H9 (cell line): ENCODE measurements around the gene TMEM217. TPM values are rescaled to one million over a fixed set of nuclear protein-coding genes. Genes with fewer than 3 reads are reported as not detected.
A peak's percentile ranks its signal among the peaks of the same experiment; 100 is the strongest.

ENCODE experiments used
- DNase-seq: peaks from one replicate; pipeline ENCODE4 v3.0.0-alpha.2; 2017
- H2AFZ ChIP-seq: one replicate; pipeline ENCODE4 v1.6.1; 2013; ENCODE audit warnings: mild to moderate bottlenecking, low read length, control low read depth, moderate library complexity
- H2AK5ac ChIP-seq: 2 replicates; pipeline ENCODE4 v1.6.1; 2013; ENCODE audit warnings: low read length, control low read depth, mixed read lengths; ENCODE audit not compliant: insufficient read length
- H2BK120ac ChIP-seq: one replicate; pipeline ENCODE4 v1.6.1; 2013; ENCODE audit warnings: low read depth, mild to moderate bottlenecking, low read length, control low read depth, inconsistent platforms; ENCODE audit not compliant: poor library complexity, severe bottlenecking
- H2BK12ac ChIP-seq: 2 replicates; pipeline ENCODE4 v1.6.1; 2013; ENCODE audit warnings: low read length, control low read depth, mixed read lengths, low read depth; ENCODE audit not compliant: insufficient read length
- H2BK15ac ChIP-seq: 2 replicates; pipeline ENCODE4 v1.6.1; 2013; ENCODE audit warnings: low read depth, low read length, control low read depth
- H2BK20ac ChIP-seq: one replicate; pipeline ENCODE4 v1.6.1; 2013; ENCODE audit warnings: low read depth, mild to moderate bottlenecking, low read length, control low read depth, inconsistent platforms; ENCODE audit not compliant: poor library complexity, severe bottlenecking
- H2BK5ac ChIP-seq: 2 replicates; pipeline ENCODE4 v1.6.1; 2013; ENCODE audit warnings: low read length, control low read depth, mixed read lengths; ENCODE audit not compliant: insufficient read length
- H3K14ac ChIP-seq: 2 replicates; pipeline ENCODE4 v1.6.1; 2013; ENCODE audit warnings: low read length, control low read depth; ENCODE audit not compliant: insufficient read depth
- H3K18ac ChIP-seq: 2 replicates; pipeline ENCODE4 v1.6.1; 2013; ENCODE audit warnings: low read depth, mild to moderate bottlenecking, mixed read lengths, low read length, control low read depth; ENCODE audit not compliant: insufficient read length
- H3K23ac ChIP-seq: 2 replicates; pipeline ENCODE4 v1.6.1; 2013; ENCODE audit warnings: low read length, control low read depth, mixed read lengths, low read depth; ENCODE audit not compliant: insufficient read length
- H3K23me2 ChIP-seq: 2 replicates; pipeline ENCODE4 v1.6.1; 2013; ENCODE audit warnings: low read depth, mild to moderate bottlenecking, mixed read lengths, low read length, control low read depth; ENCODE audit not compliant: insufficient read length, poor library complexity, severe bottlenecking
- H3K27ac ChIP-seq: 2 replicates; pipeline ENCODE4 v1.5.1; 2013; ENCODE audit warnings: low read length, control low read depth, mixed read lengths, low read depth; ENCODE audit not compliant: insufficient read length
- H3K27me3 ChIP-seq: 2 replicates; pipeline ENCODE4 v1.6.1; 2013; ENCODE audit warnings: low read length, control low read depth, inconsistent platforms; ENCODE audit not compliant: insufficient read depth
- H3K4ac ChIP-seq: 2 replicates; pipeline ENCODE4 v1.6.1; 2013; ENCODE audit warnings: low read depth, mild to moderate bottlenecking, control low read depth, inconsistent platforms, low read length, moderate library complexity
- H3K4me1 ChIP-seq: 2 replicates; pipeline ENCODE4 v1.6.1; 2013; ENCODE audit warnings: low read length, control low read depth, inconsistent platforms; ENCODE audit not compliant: insufficient read depth
- H3K4me2 ChIP-seq: 2 replicates; pipeline ENCODE4 v1.6.1; 2013; ENCODE audit warnings: low read length, control low read depth, mixed read lengths; ENCODE audit not compliant: insufficient read length, insufficient read depth
- H3K56ac ChIP-seq: 2 replicates; pipeline ENCODE4 v1.6.1; 2013; ENCODE audit warnings: low read depth, mild to moderate bottlenecking, mixed read lengths, low read length, control low read depth; ENCODE audit not compliant: insufficient read length
- H3K79me1 ChIP-seq: 2 replicates; pipeline ENCODE4 v1.6.1; 2013; ENCODE audit warnings: low read depth, mild to moderate bottlenecking, moderate library complexity, low read length, control low read depth, inconsistent platforms; ENCODE audit not compliant: insufficient read depth, poor library complexity, severe bottlenecking
- H3K79me2 ChIP-seq: 2 replicates; pipeline ENCODE4 v1.6.1; 2013; ENCODE audit warnings: low read length, control low read depth, inconsistent platforms; ENCODE audit not compliant: insufficient read depth
- H3K9ac ChIP-seq: 2 replicates; pipeline ENCODE4 v1.6.1; 2013; ENCODE audit warnings: low read length, control low read depth, mixed read lengths; ENCODE audit not compliant: insufficient read length; ENCODE audit errors: extremely low read depth
- H3K9me3 ChIP-seq: one replicate; pipeline ENCODE4 v1.6.1; 2013; ENCODE audit warnings: low read depth, low read length, inconsistent platforms; ENCODE audit not compliant: control insufficient read depth
- H3T11ph ChIP-seq: one replicate; pipeline ENCODE4 v1.6.1; 2013; ENCODE audit warnings: mild to moderate bottlenecking, low read length, control low read depth, inconsistent platforms
- H4K20me1 ChIP-seq: one replicate; pipeline ENCODE4 v1.6.1; 2013; ENCODE audit not compliant: control insufficient read depth, insufficient read length, insufficient read depth
- H4K5ac ChIP-seq: 2 replicates; pipeline ENCODE4 v1.6.1; 2013; ENCODE audit warnings: low read depth, mild to moderate bottlenecking, mixed read lengths, low read length, control low read depth; ENCODE audit not compliant: insufficient read length
- H4K8ac ChIP-seq: replicated peaks from 2 replicates; pipeline ENCODE4 v1.6.1; 2013; ENCODE audit warnings: low read length, control low read depth, mixed read lengths, low read depth; ENCODE audit not compliant: insufficient read length
- H4K91ac ChIP-seq: 2 replicates; pipeline ENCODE4 v1.6.1; 2013; ENCODE audit warnings: low read depth, mild to moderate bottlenecking, moderate library complexity, mixed read lengths, low read length, control low read depth; ENCODE audit not compliant: insufficient read length
- H3K27ac Mint-ChIP-seq, 3 experiments: 2 replicates in 2 of 3; 3 replicates in 1 of 3; pipeline ENCODE4 v1.8.0; 2020 to 2021; ENCODE audit warnings: mixed read lengths in 3 of 3, mild to moderate bottlenecking in 1 of 3, moderate library complexity in 1 of 3
- H3K27me3 Mint-ChIP-seq: 2 replicates; pipeline ENCODE4 v1.8.0; 2021; ENCODE audit warnings: low read depth, mild to moderate bottlenecking, moderate library complexity, mixed read lengths
- H3K36me3 Mint-ChIP-seq, 3 experiments: 2 replicates in 2 of 3; 3 replicates in 1 of 3; pipeline ENCODE4 v1.8.0; 2020 to 2021; ENCODE audit warnings: low read depth in 3 of 3, mixed read lengths in 3 of 3; ENCODE audit not compliant: insufficient read depth in 1 of 3
- H3K4me1 Mint-ChIP-seq, 2 experiments: 2 replicates each; pipeline ENCODE4 v1.8.0; 2020; ENCODE audit warnings: mixed read lengths in 2 of 2
- H3K4me3 Mint-ChIP-seq, 2 experiments: 2 replicates in 1 of 2; 3 replicates in 1 of 2; pipeline ENCODE4 v1.8.0; 2020 to 2021; ENCODE audit warnings: mild to moderate bottlenecking in 2 of 2, mixed read lengths in 2 of 2, moderate library complexity in 1 of 2
- H3K9me3 Mint-ChIP-seq, 2 experiments: 2 replicates in 1 of 2; 3 replicates in 1 of 2; pipeline ENCODE4 v1.8.0; 2020; ENCODE audit warnings: mild to moderate bottlenecking in 2 of 2, mixed read lengths in 2 of 2, moderate library complexity in 1 of 2
- WGBS: extraction: QIAGEN DNeasy Blood & Tissue Kit; methylation state at CpG from one replicate; pipeline ENCODE4 v1.1.7; 2013; ENCODE audit warnings: missing lambda C conversion rate, low lambda C conversion rate, mixed read lengths; ENCODE audit not compliant: insufficient read length; ENCODE audit errors: extremely low coverage; 5-methylcytosine and 5-hydroxymethylcytosine counted together
- total RNA-seq: library from RNA; stranded (reverse); gene quantifications from 2 replicates; pipeline ENCODE4 v1.2.1, GENCODE V29; 2021
- TF ChIP-seq, protein P1 (sequence below): fragments of 200-600 bp; sonication (generic); conservative IDR thresholded peaks from 3 replicates; pipeline ENCODE4 v1.8.0; 2021; ENCODE audit warnings: antibody characterized with exemption, mild to moderate bottlenecking

TMEM217 gene
- total RNA-seq, 1 experiment from 2014 or later: 1.1 TPM

DNA sequence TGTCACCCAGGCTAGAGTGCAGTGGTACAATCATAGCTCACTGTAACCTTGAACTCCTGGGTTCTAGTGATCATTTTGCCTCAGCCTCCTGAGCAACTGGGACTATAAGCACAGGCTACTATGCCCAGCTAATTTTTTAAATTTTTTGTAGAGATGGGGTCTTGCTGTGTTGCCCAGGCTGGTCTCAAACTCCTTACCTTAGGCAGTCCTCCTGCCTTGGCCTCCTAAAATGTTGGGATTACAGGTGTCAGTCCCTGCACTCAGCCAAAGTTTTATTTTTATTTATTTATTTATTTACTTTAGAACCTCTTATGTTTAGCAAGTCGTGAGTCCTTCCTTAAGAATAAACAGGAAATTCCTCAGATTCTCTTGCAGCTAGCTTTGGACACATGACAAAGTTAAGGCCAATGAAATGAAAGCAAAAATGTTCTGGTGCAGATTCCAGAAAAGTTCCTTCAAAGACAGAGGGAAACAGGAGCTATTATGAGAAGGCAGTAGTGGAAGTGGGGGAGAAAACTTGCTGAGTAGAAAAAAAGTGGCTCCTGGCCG, 68.9 kb downstream of the TMEM217 start:
- WGBS: no CpG with 5 or more reads among the region's 2 CpGs
- H4K8ac ChIP-seq: no peak overlapping the region
- H4K20me1 ChIP-seq: no peaks in the 10 kb centered on the region
- no peak overlapping the region for H2BK15ac ChIP-seq
- no peaks in the 10 kb centered on the region for H3K79me1 ChIP-seq
- H3K27me3 ChIP-seq: no peaks in the 10 kb centered on the region
- no peak overlapping the region for H3K9ac ChIP-seq
- H3K27ac Mint-ChIP-seq: 0 out of 7 replicates have a peak overlapping the region, but pooled peaks of 1 of the 3 experiments have one; percentile 57
- no peak overlapping the region for H3K27ac ChIP-seq
- no peak overlapping the region for H3K14ac ChIP-seq
- TF ChIP-seq, protein P1, sequence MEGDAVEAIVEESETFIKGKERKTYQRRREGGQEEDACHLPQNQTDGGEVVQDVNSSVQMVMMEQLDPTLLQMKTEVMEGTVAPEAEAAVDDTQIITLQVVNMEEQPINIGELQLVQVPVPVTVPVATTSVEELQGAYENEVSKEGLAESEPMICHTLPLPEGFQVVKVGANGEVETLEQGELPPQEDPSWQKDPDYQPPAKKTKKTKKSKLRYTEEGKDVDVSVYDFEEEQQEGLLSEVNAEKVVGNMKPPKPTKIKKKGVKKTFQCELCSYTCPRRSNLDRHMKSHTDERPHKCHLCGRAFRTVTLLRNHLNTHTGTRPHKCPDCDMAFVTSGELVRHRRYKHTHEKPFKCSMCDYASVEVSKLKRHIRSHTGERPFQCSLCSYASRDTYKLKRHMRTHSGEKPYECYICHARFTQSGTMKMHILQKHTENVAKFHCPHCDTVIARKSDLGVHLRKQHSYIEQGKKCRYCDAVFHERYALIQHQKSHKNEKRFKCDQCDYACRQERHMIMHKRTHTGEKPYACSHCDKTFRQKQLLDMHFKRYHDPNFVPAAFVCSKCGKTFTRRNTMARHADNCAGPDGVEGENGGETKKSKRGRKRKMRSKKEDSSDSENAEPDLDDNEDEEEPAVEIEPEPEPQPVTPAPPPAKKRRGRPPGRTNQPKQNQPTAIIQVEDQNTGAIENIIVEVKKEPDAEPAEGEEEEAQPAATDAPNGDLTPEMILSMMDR: no peak
- H3T11ph ChIP-seq: no peak overlapping the region
- H3K79me2 ChIP-seq: no peaks in the 10 kb centered on the region
- no peak overlapping the region for H3K4me2 ChIP-seq
- no peak overlapping the region for H2AK5ac ChIP-seq
- H3K23ac ChIP-seq: no peak overlapping the region
- H3K18ac ChIP-seq: no peak overlapping the region
- peaks cover 0 to 6% of the 10 kb centered on the region in 2 experiments; a peak in 1 of 5 replicates for H3K9me3 Mint-ChIP-seq
- H3K4me3 Mint-ChIP-seq: no peak overlapping the region
- H3K4me1 Mint-ChIP-seq: peaks cover 7 to 13% of the 10 kb centered on the region in 2 experiments
- DNase-seq: no peak
- H2BK20ac ChIP-seq: no peak overlapping the region
- H3K56ac ChIP-seq: no peak overlapping the region
- no peak overlapping the region for H2BK5ac ChIP-seq
- H4K5ac ChIP-seq: no peak overlapping the region
- H3K9me3 ChIP-seq: no peaks in the 10 kb centered on the region
- H2BK12ac ChIP-seq: no peak overlapping the region
- no peaks in the 10 kb centered on the region for H3K4me1 ChIP-seq
- no peaks in the 10 kb centered on the region for H3K27me3 Mint-ChIP-seq
- no peaks in the 10 kb centered on the region for H3K23me2 ChIP-seq
- H2AFZ ChIP-seq: no peak overlapping the region
- H3K36me3 Mint-ChIP-seq: no peaks in the 10 kb centered on the region
- H2BK120ac ChIP-seq: no peak overlapping the region
- no peak overlapping the region for H3K4ac ChIP-seq
- H4K91ac ChIP-seq: no peak overlapping the region
